ENCODE data around the gene CDHR1. TPM values are rescaled to one million over a fixed set of nuclear protein-coding genes. Genes with fewer than 3 reads are reported as not detected.

Gene CDHR1
- total RNA-seq, 1 experiment from 2014 or later: not detected

- CTCF ChIA-PET: interaction anchor here (0.6 to 12.4 kb wide), 4 partner anchors 9 to 46 kb away, joined by 3 to 139 read pairs (median 4); no protein-coding TSS in a partner anchor
- no peak for TF ChIP-seq CTCF (IDR thresholded peaks at IDR 0.05; ENCODE audit: unreplicated experiment)
These were observed 36.3 kb upstream of the CDHR1 start for GRCh38 chr10:84158061-84158460.

GRCh38 chr10:84158550-84158949, 35.8 kb upstream of the CDHR1 start:
- H3K4me1 Mint-ChIP-seq (ENCODE audit: insufficient read depth, unreplicated experiment): peaks cover 6% of the 10 kb centered on the region
- no TSS peak for BruUV-seq (replicated peaks)
- peaks cover 24% of the 10 kb centered on the region for H3K36me3 Mint-ChIP-seq (ENCODE audit: insufficient read depth, unreplicated experiment)
- no peaks in the 10 kb centered on the region for H3K27me3 Mint-ChIP-seq (ENCODE audit: insufficient read depth, unreplicated experiment)
- H3K27ac Mint-ChIP-seq (ENCODE audit: low read depth, unreplicated experiment): no peak overlapping the region
- POLR2A ChIA-PET: interaction anchor here (1.1 to 1.6 kb wide), 2 partner anchors 10 to 18 kb away, joined by 4 read pairs; no protein-coding TSS in a partner anchor
- no peak for TF ChIP-seq CTCF (IDR thresholded peaks at IDR 0.05; ENCODE audit: unreplicated experiment)
- CTCF ChIA-PET: interaction anchor here (1.1 to 12.4 kb wide), 4 partner anchors 11 to 379 kb away, joined by 3 to 139 read pairs (median 14); no protein-coding TSS in a partner anchor
- no peak overlapping the region for H3K4me3 Mint-ChIP-seq (ENCODE audit: unreplicated experiment)
- no peaks in the 10 kb centered on the region for H3K9me3 Mint-ChIP-seq (ENCODE audit: unreplicated experiment)
- no peak for DNase-seq (ENCODE audit: unreplicated experiment)
- intact Hi-C loops (cut with micrococcal nuclease): no loop called here

More at GRCh38 chr10:84158061-84158460, 36.3 kb upstream of the CDHR1 start:
- peaks cover 6% of the 10 kb centered on the region for H3K4me1 Mint-ChIP-seq (ENCODE audit: insufficient read depth, unreplicated experiment)
- H3K9me3 Mint-ChIP-seq (ENCODE audit: unreplicated experiment): no peaks in the 10 kb centered on the region
- H3K4me3 Mint-ChIP-seq (ENCODE audit: unreplicated experiment): no peak overlapping the region
- DNase-seq (ENCODE audit: unreplicated experiment): no peak
- H3K27me3 Mint-ChIP-seq (ENCODE audit: insufficient read depth, unreplicated experiment): no peaks in the 10 kb centered on the region
- intact Hi-C loops (cut with micrococcal nuclease): no loop called here
- no TSS peak for BruUV-seq (replicated peaks)
- H3K36me3 Mint-ChIP-seq (ENCODE audit: insufficient read depth, unreplicated experiment): peaks cover 28% of the 10 kb centered on the region
- H3K27ac Mint-ChIP-seq (ENCODE audit: low read depth, unreplicated experiment): no peak overlapping the region
- POLR2A ChIA-PET: interaction anchor here (1.1 kb wide), 1 partner anchor 18 kb away, joined by 4 read pairs; no protein-coding TSS in a partner anchor

GRCh38 chr10:84159076-84159685, 35.2 kb upstream of the CDHR1 start:
- ChIA-PET POLR2A (interaction anchor here (0.8 to 1.6 kb wide), 3 partner anchors 11 to 20 kb away, joined by 4 read pairs; no protein-coding TSS in a partner anchor), CTCF (interaction anchor here (0.7 to 12.4 kb wide), 5 partner anchors 10 to 378 kb away, joined by 3 to 139 read pairs (median 7); no protein-coding TSS in a partner anchor)
- H3K4me1 Mint-ChIP-seq (ENCODE audit: insufficient read depth, unreplicated experiment): peaks cover 11% of the 10 kb centered on the region
- no TSS peak for BruUV-seq (replicated peaks)
- H3K4me3 Mint-ChIP-seq (ENCODE audit: unreplicated experiment): no peak overlapping the region
- no peak overlapping the region for H3K27ac Mint-ChIP-seq (ENCODE audit: low read depth, unreplicated experiment)
- no peak for TF ChIP-seq CTCF (IDR thresholded peaks at IDR 0.05; ENCODE audit: unreplicated experiment)
- peaks cover 17% of the 10 kb centered on the region for H3K36me3 Mint-ChIP-seq (ENCODE audit: insufficient read depth, unreplicated experiment)
- no peak for DNase-seq (ENCODE audit: unreplicated experiment)
- intact Hi-C loops (cut with micrococcal nuclease): no loop called here
- H3K27me3 Mint-ChIP-seq (ENCODE audit: insufficient read depth, unreplicated experiment): no peaks in the 10 kb centered on the region
- H3K9me3 Mint-ChIP-seq (ENCODE audit: unreplicated experiment): no peaks in the 10 kb centered on the region

GRCh38 chr10:84160663-84161362, 33.5 kb upstream of the CDHR1 start:
- POLR2A ChIA-PET: interaction anchor here (0.7 to 1.4 kb wide), 4 partner anchors 9 to 1526 kb away, joined by 3 to 4 read pairs (median 3); no protein-coding TSS in a partner anchor
- CTCF ChIA-PET: interaction anchor here (0.5 to 12.4 kb wide), 11 partner anchors 13 to 1514 kb away, joined by 3 to 139 read pairs (median 3); partner anchors contain the start of genes CDHR1, GHITM and GPR15LG
- Mint-ChIP-seq H3K27ac (ENCODE audit: low read depth, unreplicated experiment) (no peak overlapping the region), H3K4me1 (ENCODE audit: insufficient read depth, unreplicated experiment) (peaks cover 11% of the 10 kb centered on the region), H3K4me3 (ENCODE audit: unreplicated experiment) (no peak overlapping the region), H3K36me3 (ENCODE audit: insufficient read depth, unreplicated experiment) (peaks cover under 1% of the 10 kb centered on the region), H3K9me3 (ENCODE audit: unreplicated experiment) (no peaks in the 10 kb centered on the region), H3K27me3 (ENCODE audit: insufficient read depth, unreplicated experiment) (no peaks in the 10 kb centered on the region)
- intact Hi-C loops (cut with micrococcal nuclease): loop anchor here (1.0 kb wide), 1 partner anchor 44 kb away; no protein-coding TSS in a partner anchor
- no peak for TF ChIP-seq CTCF (IDR thresholded peaks at IDR 0.05; ENCODE audit: unreplicated experiment)
- DNase-seq (ENCODE audit: unreplicated experiment): no peak
- no TSS peak for BruUV-seq (replicated peaks)

Data from MCF 10A (cell line).